GM12864 (cell line): ENCODE results near the gene MLANA.

ENCODE experiments used
- DNase-seq: peaks from one replicate; pipeline ENCODE4 v3.0.0-alpha.2; 2011; ENCODE audit warnings: low read depth
- H3K4me3 ChIP-seq: 2 replicates; pipeline ENCODE4 v1.5.1; 2011; ENCODE audit warnings: mild to moderate bottlenecking, low read depth, low read length, control low read depth
- CTCF ChIP-seq: IDR thresholded peaks from 2 replicates; pipeline ENCODE4 v1.5.1; 2011; ENCODE audit warnings: low read depth, mild to moderate bottlenecking, moderate library complexity, low read length, control low read depth, inconsistent platforms; ENCODE audit errors: missing control alignments

The MLANA gene

GRCh38 chr9:5938449-5938848, 47.8 kb downstream of the MLANA start:
- H3K4me3 ChIP-seq, result no peak overlapping the region
- TF ChIP-seq CTCF, result no peak
- no peak for DNase-seq

GRCh38 chr9:5939530-5939929, 48.8 kb downstream of the MLANA start:
- no peak for TF ChIP-seq CTCF
- H3K4me3 ChIP-seq, result no peak overlapping the region
- DNase-seq, result no peak

GRCh38 chr9:5941214-5941613, 50.5 kb downstream of the MLANA start:
- no peak overlapping the region for H3K4me3 ChIP-seq
- DNase-seq, result no peak
- no peak for TF ChIP-seq CTCF

GRCh38 chr9:5945112-5945511, 54.4 kb downstream of the MLANA start:
- DNase-seq, result no peak
- H3K4me3 ChIP-seq, result no peak overlapping the region
- TF ChIP-seq CTCF, result no peak

- no peak overlapping the region for H3K4me3 ChIP-seq
- no peak for TF ChIP-seq CTCF
- no peak for DNase-seq
Measured at GRCh38 chr9:5947912-5948311, 57.2 kb downstream of the MLANA start.

GRCh38 chr9:5949103-5949699, 58.5 kb downstream of the MLANA start:
- no peak for DNase-seq
- no peak overlapping the region for H3K4me3 ChIP-seq
- no peak for TF ChIP-seq CTCF

GRCh38 chr9:5950261-5950660, 59.6 kb downstream of the MLANA start:
- DNase-seq, result no peak
- TF ChIP-seq CTCF, result no peak

More at GRCh38 chr9:5950261-5950660, 59.6 kb downstream of the MLANA start:
- no peak overlapping the region for H3K4me3 ChIP-seq
